A673 (cell line): ENCODE data around the gene COL13A1. TPM values are rescaled to one million over a fixed set of nuclear protein-coding genes. Genes with fewer than 3 reads are reported as not detected.

Experiments
- BruUV-seq: library from RNA; stranded (reverse); fragments of 400-500 nt; replicated peaks from 2 replicates; lab custom pipeline; 2021; lab: Mats Ljungman, UMichigan
- CTCF ChIA-PET: fragments of 300-600 bp; sonication (Branson Sonifier 250); formaldehyde crosslinking; loops from one replicate; lab custom pipeline; 2022; ENCODE audit warnings: antibody characterized with exemption; lab: Charles Lee
- POLR2A ChIA-PET: fragments of 300-600 bp; sonication (Branson Sonifier 250); formaldehyde crosslinking; loops from one replicate; lab custom pipeline; 2022; ENCODE audit warnings: antibody characterized with exemption; ENCODE audit not compliant: low non-redundant PET; lab: Charles Lee
- DNase-seq: peaks from one replicate; pipeline ENCODE4 v3.0.0-alpha.2; 2015; ENCODE audit warnings: low spot score
- H3K27ac ChIP-seq: fragments of 200-600 bp; sonication (generic); 2 replicates; pipeline ENCODE4 v1.5.1; 2016; ENCODE audit warnings: mixed run types, low read depth, mild to moderate bottlenecking, mixed read lengths, antibody characterized with exemption, low read length; ENCODE audit not compliant: poor library complexity, severe bottlenecking
- H3K27me3 ChIP-seq: fragments of 200-600 bp; sonication (generic); replicated peaks from 2 replicates; pipeline ENCODE4 v1.6.1; 2017; ENCODE audit warnings: mixed run types, low read depth, mild to moderate bottlenecking, mixed read lengths, antibody characterized with exemption, low read length; ENCODE audit not compliant: insufficient read depth, poor library complexity
- H3K36me3 ChIP-seq: fragments of 200-600 bp; sonication (generic); 2 replicates; pipeline ENCODE4 v1.6.1; 2016; ENCODE audit warnings: mixed run types, mild to moderate bottlenecking, mixed read lengths, antibody characterized with exemption, low read length; ENCODE audit not compliant: insufficient read depth, poor library complexity, severe bottlenecking
- H3K4me1 ChIP-seq: fragments of 200-600 bp; sonication (generic); 2 replicates; pipeline ENCODE4 v1.6.1; 2017; ENCODE audit warnings: mixed run types, mild to moderate bottlenecking, mixed read lengths, antibody characterized with exemption, low read length; ENCODE audit not compliant: insufficient read depth, poor library complexity, severe bottlenecking
- H3K4me3 ChIP-seq: fragments of 200-600 bp; sonication (generic); 2 replicates; pipeline ENCODE4 v1.5.1; 2016; ENCODE audit warnings: low read depth, mixed run types, mild to moderate bottlenecking, mixed read lengths, low read length; ENCODE audit not compliant: poor library complexity, severe bottlenecking
- H3K9me3 ChIP-seq: fragments of 200-600 bp; sonication (generic); 2 replicates; pipeline ENCODE4 v1.6.1; 2016; ENCODE audit warnings: mixed run types, low read depth, mild to moderate bottlenecking, mixed read lengths, antibody characterized with exemption, low read length; ENCODE audit not compliant: poor library complexity, severe bottlenecking
- EZH2 ChIP-seq: fragments of 200-600 bp; sonication (generic); IDR thresholded peaks from 2 replicates; pipeline ENCODE4 v1.6.1; 2017; ENCODE audit warnings: borderline replicate concordance, low read depth, mild to moderate bottlenecking, mixed read lengths, antibody characterized with exemption, low read length; ENCODE audit not compliant: poor library complexity, severe bottlenecking
- intact Hi-C: fragments of 100-400 bp; cut with micrococcal nuclease; formaldehyde crosslinking; loops from one replicate; pipeline ENCODE4 v1.10.0; 2022; ENCODE audit not compliant: unreplicated experiment
- total RNA-seq: library from RNA; stranded (reverse); gene quantifications from 2 replicates; pipeline ENCODE4 v1.2.3, GENCODE V29; 2021
- TF ChIP-seq, protein P1 (sequence below): fragments of 300-800, 200-600 bp; sonication (generic); conservative IDR thresholded peaks from 2 replicates; pipeline ENCODE4 v1.5.1; 2017; ENCODE audit warnings: low read depth, mild to moderate bottlenecking, antibody characterized with exemption, low read length, moderate library complexity, mixed read lengths

The COL13A1 gene
- total RNA-seq, 1 experiment from 2014 or later, result 2.0 TPM

- Histone ChIP-seq H3K27ac (no peak overlapping the region), H3K9me3 (no peaks in the 10 kb centered on the region), H3K4me1 (peaks cover 20% of the 10 kb centered on the region), H3K36me3 (no peaks in the 10 kb centered on the region), H3K4me3 (no peak overlapping the region), H3K27me3 (no peaks in the 10 kb centered on the region)
- TF ChIP-seq, protein P1, sequence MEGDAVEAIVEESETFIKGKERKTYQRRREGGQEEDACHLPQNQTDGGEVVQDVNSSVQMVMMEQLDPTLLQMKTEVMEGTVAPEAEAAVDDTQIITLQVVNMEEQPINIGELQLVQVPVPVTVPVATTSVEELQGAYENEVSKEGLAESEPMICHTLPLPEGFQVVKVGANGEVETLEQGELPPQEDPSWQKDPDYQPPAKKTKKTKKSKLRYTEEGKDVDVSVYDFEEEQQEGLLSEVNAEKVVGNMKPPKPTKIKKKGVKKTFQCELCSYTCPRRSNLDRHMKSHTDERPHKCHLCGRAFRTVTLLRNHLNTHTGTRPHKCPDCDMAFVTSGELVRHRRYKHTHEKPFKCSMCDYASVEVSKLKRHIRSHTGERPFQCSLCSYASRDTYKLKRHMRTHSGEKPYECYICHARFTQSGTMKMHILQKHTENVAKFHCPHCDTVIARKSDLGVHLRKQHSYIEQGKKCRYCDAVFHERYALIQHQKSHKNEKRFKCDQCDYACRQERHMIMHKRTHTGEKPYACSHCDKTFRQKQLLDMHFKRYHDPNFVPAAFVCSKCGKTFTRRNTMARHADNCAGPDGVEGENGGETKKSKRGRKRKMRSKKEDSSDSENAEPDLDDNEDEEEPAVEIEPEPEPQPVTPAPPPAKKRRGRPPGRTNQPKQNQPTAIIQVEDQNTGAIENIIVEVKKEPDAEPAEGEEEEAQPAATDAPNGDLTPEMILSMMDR, result no peak
- no peak for TF ChIP-seq EZH2
- no peak for DNase-seq
- no TSS peak for BruUV-seq
- CTCF ChIA-PET, result no interaction called here
- intact Hi-C loops, result no loop called here
- POLR2A ChIA-PET, result no interaction called here
Measured at GRCh38 chr10:69849825-69850224, 48.1 kb downstream of the COL13A1 start.

- Histone ChIP-seq H3K27me3 (no peaks in the 10 kb centered on the region), H3K4me3 (no peak overlapping the region), H3K36me3 (no peaks in the 10 kb centered on the region), H3K27ac (no peak overlapping the region), H3K4me1 (peaks cover 19% of the 10 kb centered on the region), H3K9me3 (no peaks in the 10 kb centered on the region)
- CTCF ChIA-PET, result no interaction called here
- POLR2A ChIA-PET, result no interaction called here
- TF ChIP-seq EZH2, result no peak
- TF ChIP-seq, protein P1, result no peak
- DNase-seq, result no peak
- intact Hi-C loops, result no loop called here
- BruUV-seq, result no TSS peak
Measured at GRCh38 chr10:69850440-69850839, 48.7 kb downstream of the COL13A1 start.

DNA sequence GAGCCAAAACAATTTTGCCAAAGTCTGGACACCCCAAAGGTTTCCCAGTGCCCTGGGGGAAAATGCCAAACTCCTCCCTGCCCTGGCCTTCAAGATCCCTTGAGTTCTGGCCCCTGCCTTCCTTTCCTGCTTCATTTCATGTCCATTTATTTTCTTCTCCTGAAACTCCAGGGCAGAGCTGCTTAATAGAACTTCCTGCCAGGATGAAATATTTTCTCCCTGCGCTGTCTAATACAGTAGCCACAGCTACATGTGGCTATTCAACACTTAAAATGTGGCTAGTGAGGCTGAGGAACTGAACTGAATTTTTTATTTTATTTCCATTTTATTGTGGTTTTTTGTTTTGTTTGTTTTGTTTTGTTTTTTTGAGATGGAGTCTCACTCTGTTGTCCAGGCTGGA lies 49.6 kb downstream of the COL13A1 start:
- no peak overlapping the region for H3K4me3 ChIP-seq
- no peaks in the 10 kb centered on the region for H3K27me3 ChIP-seq
- H3K4me1 ChIP-seq, result peaks cover 10% of the 10 kb centered on the region
- CTCF ChIA-PET, result no interaction called here
- H3K36me3 ChIP-seq, result no peaks in the 10 kb centered on the region
- no peak for DNase-seq
- TF ChIP-seq, protein P1, result no peak
- TF ChIP-seq EZH2, result no peak
- no TSS peak for BruUV-seq
- no peak overlapping the region for H3K27ac ChIP-seq
- POLR2A ChIA-PET, result no interaction called here
- no peaks in the 10 kb centered on the region for H3K9me3 ChIP-seq
- intact Hi-C loops, result no loop called here
